ENCODE results near the gene PTOV1.
"Not testable (repeated sequence)": the region's sequence is repeated elsewhere in the genome, so short reads cannot be mapped to it uniquely, and the experiment has no call there.

PTOV1 gene

GRCh38 chr19:49818649-49819370 lies 32.1 kb upstream of the PTOV1 start:
- DNase-seq = no peak

- not testable (repeated sequence) for DNase-seq
Measured at GRCh38 chr19:49819452-49820115, 31.4 kb upstream of the PTOV1 start.

DNA sequence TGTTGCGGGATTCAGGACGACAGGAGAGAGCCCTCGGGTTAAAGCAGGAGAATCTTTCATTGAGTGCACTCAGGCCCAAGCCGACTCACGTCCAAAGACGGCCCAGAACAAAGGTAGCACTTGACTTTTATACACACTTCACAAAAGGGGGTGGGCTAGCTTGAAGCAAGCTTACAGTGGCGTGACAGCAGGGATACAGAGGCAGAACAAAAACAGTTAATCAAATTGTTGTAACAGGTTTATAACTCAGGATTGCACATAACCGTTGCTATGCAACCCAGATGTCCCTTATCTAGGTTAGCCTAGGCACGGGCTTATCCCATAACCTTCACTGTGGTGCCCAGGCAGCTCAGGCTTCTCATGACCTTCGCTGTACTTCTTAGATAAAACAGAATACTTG lies 30.8 kb upstream of the PTOV1 start:
- no peak for DNase-seq

DNA sequence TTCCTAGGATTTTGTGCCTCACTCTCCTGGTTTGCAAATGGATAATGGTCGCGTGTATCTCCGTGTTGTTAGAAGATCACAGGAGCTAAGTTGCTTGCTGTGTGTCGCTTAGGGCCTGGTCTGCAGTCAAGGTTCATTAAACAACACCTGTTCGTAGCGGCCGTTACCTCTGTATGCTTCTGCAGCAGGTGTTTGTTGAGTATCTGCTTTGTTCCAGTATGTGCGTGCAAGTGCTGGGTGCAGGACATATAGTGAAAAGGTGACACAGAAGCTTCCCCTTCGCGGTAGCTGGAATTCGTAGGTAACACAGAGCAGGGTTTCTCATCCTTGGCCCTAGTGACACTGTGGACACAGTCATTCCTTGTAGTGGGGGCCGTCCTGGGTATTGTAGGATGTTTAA lies 27.5 kb upstream of the PTOV1 start:
- DNase-seq = no peak

- DNase-seq = no peak
Measured at GRCh38 chr19:49824662-49825061, 26.3 kb upstream of the PTOV1 start.

DNA sequence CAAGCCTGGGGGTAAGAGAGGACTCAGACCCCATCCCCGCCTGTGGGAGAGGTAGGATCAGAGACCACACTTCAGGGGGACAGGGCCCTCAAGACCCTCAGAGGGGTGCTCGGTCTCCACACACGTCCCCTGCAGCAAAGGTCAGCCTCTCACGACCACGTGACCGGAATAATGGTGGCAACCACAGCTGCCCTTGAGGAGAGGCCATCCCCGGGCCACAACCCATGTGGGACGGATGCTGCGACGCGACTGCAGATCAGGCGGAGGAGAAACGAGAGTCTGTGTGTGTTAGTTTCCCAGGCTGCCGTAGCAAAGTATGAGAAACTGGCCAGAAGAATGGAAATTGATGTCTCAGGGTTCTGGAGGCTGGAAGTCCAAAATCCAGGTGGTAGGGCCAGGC lies 23.9 kb upstream of the PTOV1 start:
- DNase-seq = no peak

DNA sequence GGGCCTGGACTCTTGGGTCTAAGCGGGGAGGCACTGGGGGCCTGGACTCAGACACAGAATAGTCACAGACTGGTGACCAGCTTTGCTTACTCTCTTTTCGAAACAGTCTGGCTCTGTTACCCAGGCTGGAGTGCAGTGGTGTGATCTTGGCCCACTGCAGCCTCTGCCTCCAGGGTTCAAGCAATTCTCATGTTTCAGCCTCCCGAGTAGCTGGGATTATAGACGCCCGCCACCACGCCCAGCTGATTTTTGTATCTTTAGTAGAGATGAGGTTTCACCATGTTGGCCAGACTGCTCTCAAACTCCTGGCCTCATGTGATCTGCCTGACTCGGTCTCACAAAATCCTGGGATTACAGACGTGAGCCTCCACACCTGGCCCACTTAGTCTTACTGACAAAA lies 21.8 kb upstream of the PTOV1 start:
- no peak for DNase-seq

GRCh38 chr19:49829721-49830120 lies 21.2 kb upstream of the PTOV1 start:
- no peak for DNase-seq

DNA sequence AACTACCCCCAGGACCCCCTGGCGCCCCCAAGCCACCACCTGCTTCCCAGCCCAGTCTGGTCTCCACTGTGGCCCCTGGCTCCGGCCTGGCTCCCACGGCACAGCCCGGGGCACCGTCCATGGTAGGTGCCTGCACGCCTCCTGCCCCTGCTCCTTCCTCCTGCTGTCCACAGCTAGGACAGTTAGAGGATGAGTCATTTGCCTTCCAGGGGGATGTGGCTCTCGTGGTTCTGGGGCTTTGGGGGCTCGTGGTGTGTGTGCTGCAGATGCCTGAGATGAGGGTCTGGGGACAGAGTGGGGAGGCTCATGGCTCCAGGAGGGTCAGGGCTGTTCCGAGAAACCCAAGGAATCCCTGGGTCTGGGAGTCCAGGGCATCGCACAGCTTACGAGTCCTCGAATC lies 20.2 kb upstream of the PTOV1 start:
- no peak for DNase-seq

GRCh38 chr19:49831592-49831991 lies 19.4 kb upstream of the PTOV1 start:
- no peak for DNase-seq

DNA sequence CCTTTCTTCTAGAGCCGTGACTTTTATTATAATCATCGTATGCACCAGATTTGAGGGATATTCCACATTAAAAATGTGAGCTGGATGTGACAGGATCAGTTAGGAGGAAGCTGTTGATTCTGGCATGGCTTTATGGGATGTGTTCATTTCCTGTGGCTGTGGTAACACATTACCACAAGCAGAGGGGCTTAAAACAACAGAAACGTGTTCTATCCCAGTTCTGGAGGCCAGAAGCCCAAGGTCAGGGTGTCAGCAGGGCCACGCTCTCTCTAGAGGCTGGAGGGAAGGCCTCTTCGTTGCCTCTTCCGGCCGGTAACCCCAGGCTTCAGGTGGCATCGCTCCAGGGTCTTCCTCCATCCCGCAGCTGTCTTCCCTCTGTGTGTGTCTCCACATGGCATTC lies 18.4 kb upstream of the PTOV1 start:
- no peak for DNase-seq

- no peak for DNase-seq
Measured at GRCh38 chr19:49833599-49833998, 17.4 kb upstream of the PTOV1 start.

GRCh38 chr19:49835562-49835961 lies 15.4 kb upstream of the PTOV1 start:
- no peak for DNase-seq

DNA sequence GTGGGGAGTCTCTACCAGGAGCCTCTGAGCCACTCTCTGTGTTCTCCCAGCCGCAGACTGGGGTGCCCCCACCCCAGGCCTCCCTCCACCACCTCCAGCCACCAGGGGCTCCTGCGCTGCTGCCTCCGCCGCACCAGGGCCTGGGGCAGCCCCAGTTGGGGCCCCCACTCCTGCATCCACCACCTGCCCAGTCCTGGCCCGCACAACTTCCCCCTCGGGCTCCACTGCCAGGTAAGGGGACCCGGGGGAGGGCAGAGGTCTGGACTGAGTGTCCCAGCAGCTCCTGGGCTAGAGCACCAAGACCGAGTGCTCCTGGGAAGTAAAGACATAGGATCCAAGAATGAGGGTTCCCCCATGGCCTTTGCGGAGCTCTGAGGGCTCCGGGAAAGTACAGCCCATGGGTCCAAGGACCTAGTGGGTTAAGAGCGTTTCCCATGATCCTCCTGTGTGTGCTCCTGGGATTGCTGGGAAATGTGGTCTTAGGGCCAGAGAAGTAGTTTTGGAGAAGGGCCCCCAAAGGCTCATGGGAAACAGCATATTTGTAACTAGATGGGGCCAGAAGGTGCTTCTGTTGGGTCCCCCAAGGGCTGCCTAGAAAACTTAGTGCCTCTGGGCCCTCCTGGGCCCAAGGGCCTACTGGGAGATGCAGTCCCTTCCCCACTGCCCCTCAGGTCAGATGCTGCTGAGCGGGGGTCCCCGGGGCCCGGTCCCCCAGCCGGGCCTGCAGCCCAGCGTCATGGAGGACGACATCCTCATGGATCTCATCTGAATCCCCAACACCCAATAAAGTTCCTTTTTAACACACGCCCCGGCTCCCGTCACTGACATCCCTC lies 14.6 kb upstream of the PTOV1 start:
- no peak for DNase-seq

DNA sequence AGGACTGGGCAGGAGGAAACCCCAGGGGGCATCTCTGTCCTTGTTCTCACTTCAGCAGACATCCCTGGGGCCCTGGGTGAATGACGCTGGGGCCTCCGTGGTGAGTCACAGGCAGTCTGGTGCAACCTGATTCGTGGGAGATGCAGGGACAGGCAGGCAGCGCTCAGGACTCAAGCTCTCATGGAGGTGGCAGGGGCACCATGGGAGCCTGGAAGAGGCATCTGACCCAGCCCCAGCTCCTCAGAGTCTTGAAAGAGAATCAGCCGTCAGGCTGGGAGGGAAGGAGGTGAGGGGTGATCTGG lies 14.0 kb upstream of the PTOV1 start:
- no peak for DNase-seq

GRCh38 chr19:49837425-49837824 lies 13.5 kb upstream of the PTOV1 start:
- no peak for DNase-seq

DNA sequence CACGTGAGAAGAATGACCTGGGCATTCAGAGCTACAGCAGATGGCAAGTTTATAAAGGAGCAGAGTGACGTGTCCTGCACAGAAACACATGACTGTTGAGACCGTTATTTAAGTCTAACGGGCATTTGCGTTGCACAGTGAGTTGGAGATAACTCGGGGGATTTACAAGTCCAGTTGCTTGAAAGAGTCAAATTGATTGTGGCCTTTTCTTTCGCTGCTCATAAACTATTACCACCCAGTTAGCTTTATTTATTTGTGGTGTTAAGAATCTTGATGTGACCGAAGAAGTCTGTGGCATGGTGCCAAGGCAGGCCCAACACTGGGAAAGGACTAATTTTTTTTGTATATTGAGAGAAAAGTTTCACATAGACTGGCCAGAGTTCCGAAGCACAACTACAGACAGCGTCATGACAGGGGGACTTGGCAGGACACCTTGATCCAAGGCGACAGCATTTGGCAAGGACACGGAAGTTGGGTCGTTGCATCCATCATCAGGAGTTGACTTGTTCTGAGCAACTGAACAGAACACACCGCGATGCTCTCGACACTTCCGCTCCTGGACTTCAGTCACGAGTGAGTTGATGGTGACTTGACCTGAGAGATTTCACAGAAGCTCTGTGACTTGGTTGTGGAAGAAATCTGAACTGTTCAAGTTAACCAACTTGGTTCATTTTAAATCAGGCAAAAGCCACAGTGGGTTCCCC lies 11.9 kb upstream of the PTOV1 start:
- DNase-seq = no peak

- DNase-seq = no peak
Measured at GRCh38 chr19:49839713-49840112, 11.2 kb upstream of the PTOV1 start.

- DNase-seq = no peak
Measured at GRCh38 chr19:49840321-49840720, 10.6 kb upstream of the PTOV1 start.

DNA sequence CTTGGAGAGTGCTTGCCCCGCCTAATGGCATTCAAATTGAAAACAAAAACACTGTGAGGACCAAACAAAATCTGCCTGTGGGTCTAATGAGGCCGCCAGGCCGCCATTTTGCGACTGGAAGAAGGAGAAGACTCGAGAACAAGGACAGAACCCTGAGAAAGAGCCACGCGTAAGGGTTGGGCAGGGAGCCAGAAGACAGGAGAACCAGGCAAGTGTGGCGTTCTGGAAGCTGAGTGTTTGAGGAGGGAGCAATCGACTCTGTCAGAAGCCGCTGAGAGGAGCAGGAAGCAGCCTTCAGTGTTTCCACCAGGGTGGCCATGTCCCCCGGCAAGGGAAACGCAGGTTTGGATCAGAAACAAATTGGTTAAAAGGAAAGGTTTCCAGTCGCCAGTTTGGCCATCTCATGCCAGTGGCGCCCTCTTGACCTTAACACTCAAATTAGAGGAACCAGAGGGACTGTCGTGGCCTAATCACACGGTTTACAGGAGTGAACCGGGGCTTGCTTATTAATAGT lies 10.2 kb upstream of the PTOV1 start:
- DNase-seq = no peak

DNA sequence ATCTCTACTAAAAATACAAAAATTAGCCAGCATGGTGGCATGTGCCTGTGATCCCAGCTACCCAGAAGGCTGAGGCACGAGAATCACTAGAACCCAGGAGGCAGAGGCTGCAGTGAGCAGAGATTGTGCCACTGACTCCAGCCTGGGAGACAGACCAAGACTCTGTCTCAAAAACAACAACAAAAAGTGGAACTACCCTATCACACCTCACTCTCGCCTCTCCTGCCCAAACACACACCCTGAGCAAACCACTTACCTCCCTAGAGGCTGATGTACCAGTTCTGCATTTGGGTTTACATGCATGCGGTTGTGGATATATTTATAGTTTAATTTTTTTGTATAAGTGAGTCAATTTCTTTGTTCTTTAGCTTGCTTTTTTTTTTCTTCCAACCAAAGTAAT lies 7.7 kb upstream of the PTOV1 start:
- DNase-seq = no peak

DNA sequence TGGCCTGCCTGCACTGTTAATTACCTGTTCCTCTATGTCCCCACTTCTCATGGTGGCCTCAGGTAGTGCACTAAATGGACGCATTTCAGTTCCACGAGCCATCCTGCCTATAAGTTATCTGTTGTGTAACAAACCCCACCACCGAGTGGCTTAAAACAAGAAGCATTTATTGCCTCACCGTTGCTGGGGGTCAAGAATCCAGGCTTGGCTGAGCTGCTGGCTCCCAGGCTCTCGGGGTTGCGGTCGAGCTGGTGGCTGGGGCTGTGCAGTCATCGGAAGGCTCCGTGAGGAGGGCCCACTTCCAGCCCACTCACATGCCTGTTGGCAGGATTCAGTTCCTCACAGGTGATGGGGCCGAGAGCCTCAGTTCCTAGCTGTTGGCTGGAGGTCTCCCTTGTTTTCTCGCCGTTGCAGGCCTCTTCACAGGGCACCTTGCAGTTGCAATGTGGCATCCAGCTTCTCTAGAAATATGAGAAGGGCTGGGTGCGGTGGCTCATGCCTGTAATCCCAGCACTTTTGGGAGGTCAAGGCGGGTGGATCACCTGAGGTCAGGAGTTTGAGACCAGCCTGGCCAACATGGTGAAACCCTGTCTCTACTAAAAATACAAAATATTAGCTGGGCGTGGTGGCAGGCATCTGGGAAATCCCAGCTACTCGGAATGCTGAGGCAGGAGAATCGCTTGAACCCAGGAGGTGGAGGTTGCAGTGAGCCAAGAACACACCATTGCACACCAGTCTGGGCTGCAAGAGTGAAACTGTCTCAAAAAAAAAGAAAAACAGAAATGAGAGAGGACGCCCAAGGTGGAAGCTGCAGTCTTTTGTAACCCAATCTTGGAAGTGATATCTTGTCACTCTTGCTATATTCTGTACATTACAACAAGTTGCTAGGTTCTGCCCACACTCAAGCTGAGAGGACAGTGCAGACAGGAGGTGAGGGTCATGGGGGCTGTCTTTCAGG lies 6.5 kb upstream of the PTOV1 start:
- DNase-seq = no peak
